Small intestine (tissue), 7 donors: ENCODE data around the gene NFATC2. TPM values are rescaled to one million over a fixed set of nuclear protein-coding genes. Genes with fewer than 3 reads are reported as not detected.

Experiments
- DNase-seq, 2 donors: peaks; one replicate each; pipeline versions ENCODE4 v3.0.0 to v3.0.0-alpha.2; 2013
- FAIRE-seq: peaks from 2 replicates; lab custom pipeline; 2012; peaks lifted over from hg19 to GRCh38; lab: Jason Lieb, UNC
- H3K27ac ChIP-seq, 3 donors: one replicate each; pipeline ENCODE4 v1.5.1; 2013; ENCODE audit warnings: low read length in 2 of 3, mild to moderate bottlenecking in 2 of 3, control low read depth in 1 of 3, inconsistent platforms in 1 of 3, low read depth in 1 of 3, moderate library complexity in 1 of 3
- H3K27me3 ChIP-seq, 3 donors: one replicate each; pipeline ENCODE4 v1.6.1; 2013; ENCODE audit warnings: low read length in 3 of 3, inconsistent platforms in 1 of 3; ENCODE audit not compliant: control insufficient read depth in 3 of 3, insufficient read depth in 3 of 3
- H3K36me3 ChIP-seq, 3 donors: one replicate each; pipeline ENCODE4 v1.6.1; 2013; ENCODE audit warnings: low read length in 3 of 3, inconsistent platforms in 1 of 3, low read depth in 1 of 3, mild to moderate bottlenecking in 1 of 3, moderate library complexity in 1 of 3; ENCODE audit not compliant: control insufficient read depth in 3 of 3, insufficient read depth in 2 of 3
- H3K4me1 ChIP-seq, 3 donors: one replicate each; pipeline ENCODE4 v1.6.1; 2013; ENCODE audit warnings: low read length in 2 of 3, inconsistent platforms in 1 of 3, low read depth in 1 of 3, mild to moderate bottlenecking in 1 of 3, moderate library complexity in 1 of 3; ENCODE audit not compliant: control insufficient read depth in 3 of 3, insufficient read depth in 2 of 3
- H3K4me3 ChIP-seq, 3 donors: one replicate each; pipeline ENCODE4 v1.5.1; 2013; ENCODE audit warnings: low read length in 3 of 3, control low read depth in 1 of 3, inconsistent platforms in 1 of 3, low read depth in 1 of 3, mild to moderate bottlenecking in 1 of 3, moderate library complexity in 1 of 3
- H3K9me3 ChIP-seq, 2 donors: one replicate each; pipeline ENCODE4 v1.6.1; 2013; ENCODE audit warnings: low read depth in 1 of 2, low read length in 1 of 2; ENCODE audit not compliant: control insufficient read depth in 2 of 2, insufficient read depth in 1 of 2
- WGBS, 3 donors: extraction: QIAGEN DNeasy Blood & Tissue Kit; methylation state at CpG; one replicate each; pipeline ENCODE4 v1.1.7; 2013; 5-methylcytosine and 5-hydroxymethylcytosine counted together
- polyA plus RNA-seq, 4 donors: library from polyadenylated mRNA; stranded (reverse) in 3 of 4; unstranded in 1 of 4; fragments of 200-250 nt in 3 of 4; fragments of 120-200 nt in 1 of 4; gene quantifications; one replicate each; pipeline versions ENCODE4 v1.2.1 to v1.2.3, GENCODE V29; 2013
- donor health status: healthy with polysubstance abuse.
- donor health status: control.
- donor health status: control.
- donor health status: Bipolar disorder and iron deficiency.
- donor health status: healthy.

Gene NFATC2
- polyA plus RNA-seq, 4 donors, result 3.1 to 19.4 (median 6.2) TPM

DNA sequence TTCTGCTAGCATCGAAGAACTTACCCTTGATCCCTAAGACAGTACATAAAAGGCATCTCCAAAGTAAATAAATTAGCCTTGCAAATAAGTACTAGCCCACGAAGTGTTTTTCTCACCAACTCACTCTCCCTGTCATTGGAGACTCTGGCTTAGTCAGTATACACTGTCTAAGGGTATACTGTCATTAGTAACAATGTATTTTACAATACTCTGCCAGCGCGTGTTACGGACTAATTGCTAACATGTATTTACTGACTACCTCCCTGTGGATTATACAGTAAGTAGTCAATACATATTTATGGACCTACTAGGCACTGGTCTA lies 72.1 kb downstream of the NFATC2 start:
- no peak overlapping the region for H3K27ac ChIP-seq
- no peak for FAIRE-seq
- 77 to 82% (median 77%) methylated on average over 5 of the region's 5 CpGs for WGBS, 3 donors

DNA sequence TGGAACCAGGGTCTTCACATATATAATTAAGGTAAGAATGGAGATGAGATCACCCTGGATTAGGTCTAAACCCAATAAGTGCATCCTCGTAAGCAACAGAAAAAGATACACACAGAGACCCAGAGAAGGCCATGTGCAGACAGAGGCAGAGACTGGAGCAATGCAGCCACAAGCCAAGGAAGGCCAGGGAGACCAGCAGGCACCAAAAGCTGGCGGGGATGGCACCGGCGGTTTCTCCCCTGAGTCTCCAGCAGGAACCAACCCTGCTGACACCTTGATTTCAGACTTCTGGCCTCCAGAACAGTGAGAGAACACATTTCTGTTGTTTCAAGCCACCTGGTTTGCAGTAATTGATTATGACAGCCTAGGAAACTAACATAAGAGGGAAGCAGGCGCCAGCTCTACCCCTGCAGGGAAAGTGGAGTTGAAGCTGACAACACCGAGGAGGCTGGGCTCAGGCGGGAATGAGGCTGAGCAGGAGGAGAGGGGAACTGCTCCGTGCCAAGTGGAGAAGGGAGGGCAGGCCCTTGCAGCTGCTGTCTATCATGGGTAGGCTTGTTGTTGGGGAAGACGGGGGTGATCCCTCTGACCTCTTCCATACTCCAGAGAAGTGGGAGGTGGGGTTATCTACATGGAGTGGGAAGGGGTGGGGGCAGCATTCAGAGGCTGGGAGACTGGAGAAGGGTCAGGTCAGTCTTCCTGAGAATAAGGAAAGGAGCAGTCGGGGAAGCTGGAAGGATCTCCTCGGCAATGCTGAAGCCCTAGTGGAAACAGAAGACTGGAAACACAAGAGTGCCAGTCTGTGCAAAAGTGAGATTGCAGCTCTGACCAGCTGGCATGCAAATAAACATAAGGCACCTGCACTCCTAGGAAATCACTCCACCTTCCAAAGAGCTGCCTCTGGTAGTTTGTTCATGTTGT lies 72.7 kb downstream of the NFATC2 start:
- Histone ChIP-seq H3K36me3 (peaks cover 0 to 51% (median 13%) of the 10 kb centered on the region in 3 donors), H3K27me3 (no peaks in the 10 kb centered on the region), H3K27ac (no peak overlapping the region), H3K9me3 (no peaks in the 10 kb centered on the region), H3K4me1 (no peaks in the 10 kb centered on the region), H3K4me3 (no peak overlapping the region)
- no peak for FAIRE-seq
- no peak for DNase-seq
- 78 to 87% (median 84%) methylated on average over 11 of the region's 11 CpGs for WGBS, 3 donors

More for the DNA sequence above, 72.1 kb downstream of the NFATC2 start:
- Histone ChIP-seq H3K4me1 (no peaks in the 10 kb centered on the region), H3K4me3 (no peak overlapping the region), H3K27me3 (no peaks in the 10 kb centered on the region), H3K36me3 (peaks cover 0 to 52% (median 18%) of the 10 kb centered on the region in 3 donors), H3K9me3 (no peaks in the 10 kb centered on the region)
- DNase-seq, result no peak

DNA sequence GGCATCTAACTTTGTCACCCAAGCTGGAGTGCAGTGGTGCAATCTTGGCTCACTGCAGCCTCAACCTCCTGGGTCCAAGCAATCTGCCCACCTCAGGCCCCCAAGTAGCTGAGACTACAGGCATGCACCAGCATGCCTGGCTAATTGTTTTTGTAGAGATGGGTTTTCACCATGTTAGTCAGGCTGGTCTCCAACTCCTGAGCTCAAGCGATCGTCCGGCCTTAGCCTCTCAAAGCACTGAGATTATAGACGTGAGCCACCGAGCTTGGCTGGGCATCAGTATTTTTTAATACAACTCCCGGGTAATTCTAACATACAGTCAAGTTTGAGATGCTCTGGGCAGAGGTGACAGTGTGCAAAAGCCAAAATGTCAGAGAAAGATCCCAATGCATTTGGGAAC lies 73.5 kb downstream of the NFATC2 start:
- H3K4me1 ChIP-seq, result no peaks in the 10 kb centered on the region
- no peaks in the 10 kb centered on the region for H3K27me3 ChIP-seq
- FAIRE-seq (no peak), DNase-seq (no peak)
- WGBS, 3 donors, result 92 to 96% (median 95%) methylated on average over 6 of the region's 6 CpGs
- no peak overlapping the region for H3K27ac ChIP-seq
- peaks cover 0 to 57% (median 12%) of the 10 kb centered on the region in 3 donors for H3K36me3 ChIP-seq
- H3K4me3 ChIP-seq, result no peak overlapping the region
- H3K9me3 ChIP-seq, result no peaks in the 10 kb centered on the region

DNA sequence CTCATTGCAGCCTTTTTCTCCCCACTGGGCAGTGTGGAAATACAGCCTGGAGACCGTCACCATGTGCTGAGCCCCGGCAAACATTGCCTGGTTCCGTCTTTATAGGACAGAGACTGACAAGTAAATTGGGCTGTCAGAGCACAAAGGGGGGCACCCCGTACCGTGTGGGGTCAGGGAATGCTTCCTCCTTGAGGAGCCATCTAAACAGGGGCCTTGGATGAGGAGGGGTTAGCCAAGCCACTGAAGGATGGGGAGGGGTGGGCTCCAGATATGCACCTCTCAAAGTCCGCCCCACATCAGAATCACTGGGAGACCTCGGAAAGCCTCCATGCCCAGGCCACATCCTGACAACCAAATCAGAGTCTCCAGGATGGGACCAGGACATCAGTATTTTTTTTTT lies 73.9 kb downstream of the NFATC2 start:
- H3K4me3 ChIP-seq, result no peak overlapping the region
- H3K27me3 ChIP-seq, result no peaks in the 10 kb centered on the region
- H3K4me1 ChIP-seq, result no peaks in the 10 kb centered on the region
- 90 to 93% (median 91%) methylated on average over 7 of the region's 7 CpGs for WGBS, 3 donors
- H3K36me3 ChIP-seq, result peaks cover 0 to 57% (median 10%) of the 10 kb centered on the region in 3 donors
- no peaks in the 10 kb centered on the region for H3K9me3 ChIP-seq
- H3K27ac ChIP-seq, result no peak overlapping the region
- FAIRE-seq (no peak), DNase-seq (no peak)

DNA sequence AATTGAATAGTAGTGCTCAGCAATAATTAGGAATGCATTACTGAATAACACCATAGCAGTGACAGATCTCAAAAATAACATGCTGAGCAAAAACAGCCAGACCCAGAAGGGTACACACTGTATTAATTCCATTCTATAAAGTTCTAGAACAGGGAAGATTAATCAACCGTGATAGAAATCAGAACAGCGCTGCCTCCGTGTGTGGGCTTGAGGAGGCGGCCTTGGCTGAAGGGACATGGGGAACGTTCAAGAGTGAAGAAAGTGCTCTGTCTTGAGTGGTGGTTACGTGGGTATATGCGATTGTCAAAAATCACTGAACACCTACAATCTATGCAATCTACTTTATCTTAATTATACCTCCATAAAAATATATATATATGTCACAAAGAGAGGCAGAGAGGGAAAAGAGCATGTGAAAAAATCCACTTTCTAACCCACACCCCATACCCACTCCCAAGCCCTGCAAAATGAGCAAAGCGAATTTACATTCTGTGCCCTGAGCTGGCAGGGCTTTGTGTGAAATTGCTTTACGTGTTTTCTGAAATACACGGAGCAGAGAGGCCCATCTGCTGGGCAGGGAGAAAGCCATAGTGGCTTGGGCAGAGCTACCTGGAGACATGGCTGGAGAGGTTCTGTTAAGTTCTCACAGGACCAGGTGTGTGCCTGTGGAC lies 74.4 kb downstream of the NFATC2 start:
- Histone ChIP-seq H3K27me3 (no peaks in the 10 kb centered on the region), H3K36me3 (peaks cover 0 to 59% (median 6%) of the 10 kb centered on the region in 3 donors), H3K4me3 (no peak overlapping the region), H3K9me3 (no peaks in the 10 kb centered on the region), H3K4me1 (no peaks in the 10 kb centered on the region), H3K27ac (no peak overlapping the region)
- FAIRE-seq (no peak), DNase-seq (no peak)
- WGBS, 3 donors, result 82 to 88% (median 87%) methylated on average over 10 of the region's 10 CpGs

DNA sequence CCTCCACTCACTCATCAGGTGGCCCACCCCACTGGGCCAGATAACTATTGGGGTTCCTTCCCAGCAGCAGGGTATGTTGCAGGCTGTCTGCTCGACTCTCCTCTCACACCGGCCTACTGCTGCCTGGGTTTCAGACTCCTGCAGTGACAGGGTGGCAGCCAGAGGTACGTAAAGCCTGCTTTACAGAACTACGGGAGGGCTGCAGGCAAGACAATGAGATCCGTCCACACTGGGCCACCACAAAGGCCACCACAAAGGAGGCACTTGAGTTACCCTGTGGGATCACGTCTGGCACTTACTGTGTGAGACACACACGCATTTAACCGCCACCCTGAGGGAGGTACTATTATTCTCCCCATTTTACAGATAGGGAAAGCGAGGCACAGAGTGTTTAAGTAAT lies 78.5 kb downstream of the NFATC2 start:
- Histone ChIP-seq H3K36me3 (peaks cover 0 to 71% (median 9%) of the 10 kb centered on the region in 3 donors), H3K9me3 (no peaks in the 10 kb centered on the region), H3K27me3 (no peaks in the 10 kb centered on the region), H3K27ac (no peak overlapping the region), H3K4me1 (no peaks in the 10 kb centered on the region), H3K4me3 (no peak overlapping the region)
- WGBS, 3 donors, result 81 to 83% (median 82%) methylated on average over 9 of the region's 9 CpGs
- FAIRE-seq (no peak), DNase-seq (no peak)

DNA sequence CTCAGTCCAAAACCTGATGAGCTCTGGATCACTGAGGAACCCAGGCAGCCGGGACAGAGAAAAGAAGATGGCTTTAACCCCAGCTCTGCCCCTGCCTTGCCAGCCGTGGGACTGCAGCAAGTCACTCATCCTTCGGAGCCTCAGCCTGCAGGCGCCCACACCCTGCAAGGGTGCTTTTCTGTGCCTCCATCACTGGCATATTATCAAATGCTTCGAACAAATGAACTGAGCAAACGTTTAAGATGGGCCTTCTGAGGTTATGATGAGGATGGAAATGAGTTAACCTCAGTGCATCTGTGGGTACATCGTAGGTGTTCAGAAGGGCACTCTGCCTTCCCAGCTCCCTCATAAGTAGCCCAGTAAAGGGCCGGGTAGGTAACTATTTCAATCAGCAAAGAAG lies 79.0 kb downstream of the NFATC2 start:
- WGBS, 3 donors, result 81 to 85% (median 84%) methylated on average over 8 of the region's 8 CpGs
- FAIRE-seq, result no peak

DNA sequence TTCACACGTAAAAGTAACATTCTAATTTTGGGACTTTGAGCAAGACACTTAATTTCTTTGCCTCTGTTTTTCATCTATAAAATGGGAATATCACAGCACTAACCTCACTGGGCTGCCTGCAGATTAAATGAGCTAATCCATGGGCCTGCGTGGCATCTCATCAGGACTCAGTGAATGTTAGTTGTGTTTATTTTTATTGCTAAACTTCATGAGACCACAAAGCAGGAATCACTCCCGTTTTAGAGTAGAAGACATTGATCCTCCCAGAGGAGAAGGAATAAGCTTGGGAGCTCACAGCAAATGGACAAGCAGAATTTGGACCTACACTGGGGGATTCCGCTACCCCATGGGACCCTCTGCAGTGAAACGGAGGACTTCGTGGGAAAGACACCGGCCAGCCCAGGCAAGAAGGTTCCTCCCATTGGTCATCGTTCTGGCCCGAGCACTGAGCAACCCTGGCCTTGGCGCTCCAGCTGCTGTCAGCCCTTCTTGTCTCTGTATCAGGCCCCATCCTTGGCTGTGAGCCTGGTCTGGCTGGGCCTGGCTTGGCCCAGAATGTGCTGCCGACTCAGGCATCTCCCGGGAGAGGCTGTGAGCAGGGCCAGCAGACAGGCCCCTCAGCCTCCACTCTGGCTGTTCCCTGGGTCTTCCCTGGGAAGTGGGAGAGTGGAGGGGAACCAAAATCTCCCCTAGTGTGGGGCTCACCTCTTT lies 79.8 kb downstream of the NFATC2 start:
- H3K9me3 ChIP-seq, result no peaks in the 10 kb centered on the region
- no peak overlapping the region for H3K4me3 ChIP-seq
- H3K36me3 ChIP-seq, result peaks cover 0 to 73% (median 9%) of the 10 kb centered on the region in 3 donors
- no peaks in the 10 kb centered on the region for H3K27me3 ChIP-seq
- no peak overlapping the region for H3K27ac ChIP-seq
- 65 to 91% (median 88%) methylated on average over 12 of the region's 12 CpGs for WGBS, 3 donors
- no peaks in the 10 kb centered on the region for H3K4me1 ChIP-seq
- FAIRE-seq (no peak), DNase-seq (peak in 1 of 2 donors; percentile 24)

More for the DNA sequence above, 79.0 kb downstream of the NFATC2 start:
- Histone ChIP-seq H3K4me3 (no peak overlapping the region), H3K27ac (no peak overlapping the region), H3K4me1 (no peaks in the 10 kb centered on the region), H3K36me3 (peaks cover 0 to 71% (median 9%) of the 10 kb centered on the region in 3 donors), H3K9me3 (no peaks in the 10 kb centered on the region), H3K27me3 (no peaks in the 10 kb centered on the region)
- no peak for DNase-seq
